SK-N-MC (cell line): ENCODE data around the gene CTNND2.
A peak's percentile ranks its signal among the peaks of the same experiment; 100 is the strongest.

ENCODE experiments used
- DNase-seq: peaks from one replicate; pipeline ENCODE4 v3.0.0-alpha.2; 2011; ENCODE audit warnings: low read depth, low spot score
- H3K27ac ChIP-seq: fragments of 200-600 bp; sonication (generic); 2 replicates; pipeline ENCODE4 v1.5.1; 2016; ENCODE audit warnings: mixed run types
- H3K36me3 ChIP-seq: fragments of 200-600 bp; sonication (generic); 2 replicates; pipeline ENCODE4 v1.6.1; 2017; ENCODE audit warnings: antibody characterized with exemption, low read length, mixed read lengths; ENCODE audit not compliant: insufficient read depth
- H3K4me3 ChIP-seq: fragments of 200-600 bp; sonication (generic); 2 replicates; pipeline ENCODE4 v1.5.1; 2016
- H3K9ac ChIP-seq: fragments of 200-600 bp; sonication (generic); 2 replicates; pipeline ENCODE4 v1.8.0; 2017; ENCODE audit warnings: mixed run types, mixed read lengths; ENCODE audit not compliant: insufficient read length
- H3K9me3 ChIP-seq: fragments of 200-600 bp; sonication (generic); 2 replicates; pipeline ENCODE4 v1.6.1; 2017; ENCODE audit warnings: low read depth, mild to moderate bottlenecking, antibody characterized with exemption, low read length, moderate library complexity, mixed read lengths
- EZH2 ChIP-seq: fragments of 200-600 bp; sonication (generic); IDR thresholded peaks from one replicate; pipeline ENCODE4 v1.6.1; 2017; ENCODE audit warnings: antibody characterized with exemption
- FOXP2 ChIP-seq: optimal IDR thresholded peaks from 2 replicates; pipeline ENCODE3; 2011; ENCODE audit warnings: mild to moderate bottlenecking, moderate library complexity; ENCODE audit not compliant: insufficient read depth; ENCODE audit errors: extremely low read length, control extremely low read depth
- POLR2AphosphoS5 ChIP-seq: IDR thresholded peaks from 2 replicates; pipeline ENCODE4 v1.6.1; 2012; ENCODE audit warnings: mild to moderate bottlenecking, low read depth, low read length, borderline replicate concordance

CTNND2 gene

DNA sequence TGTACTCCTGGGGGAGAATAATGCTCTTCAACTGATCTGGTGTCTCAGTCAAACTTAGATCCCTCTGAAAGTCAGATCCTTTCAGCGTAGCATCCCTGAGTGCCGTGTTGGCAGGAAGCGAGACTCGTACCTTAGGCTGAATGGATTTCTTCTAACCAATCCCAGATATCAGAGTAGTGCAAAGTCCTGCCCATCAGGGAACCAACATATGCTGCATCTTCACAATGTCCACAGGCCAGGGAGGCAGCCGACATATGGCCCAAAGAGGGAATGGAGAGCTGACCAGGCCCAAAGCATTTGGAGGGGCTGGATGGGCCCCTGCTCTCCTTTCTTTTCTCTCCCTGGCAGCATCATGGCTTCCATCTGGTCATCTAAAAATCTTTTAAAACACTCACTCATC, 646.2 kb downstream of the CTNND2 start:
- TF ChIP-seq EZH2, result no peak
- no peak for TF ChIP-seq POLR2AphosphoS5
- TF ChIP-seq FOXP2, result no peak
- DNase-seq, result no peak
- H3K9me3 ChIP-seq, result no peaks in the 10 kb centered on the region
- H3K27ac ChIP-seq, result no peak overlapping the region
- H3K36me3 ChIP-seq, result no peaks in the 10 kb centered on the region
- no peak overlapping the region for H3K9ac ChIP-seq
- H3K4me3 ChIP-seq, result no peak overlapping the region

DNA sequence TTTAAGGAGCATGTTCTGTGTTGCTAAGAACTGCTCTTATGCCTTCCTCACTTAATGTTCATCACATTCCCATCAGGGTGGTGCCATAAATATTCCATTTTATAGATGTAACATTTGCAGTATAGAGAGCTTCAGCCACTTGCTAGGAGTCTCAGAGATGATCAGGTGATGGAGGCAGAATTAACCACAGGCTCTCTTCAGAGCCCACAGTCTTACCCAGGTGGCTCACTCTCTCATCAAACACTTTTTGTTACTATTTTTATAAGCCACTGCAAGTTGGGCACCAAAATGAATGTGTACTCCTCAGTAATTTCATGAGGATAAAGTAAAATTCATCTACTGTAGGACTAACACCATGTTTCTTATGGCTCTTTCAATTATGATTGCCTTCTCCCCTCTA, 651.7 kb downstream of the CTNND2 start:
- no peak overlapping the region for H3K9ac ChIP-seq
- no peak overlapping the region for H3K4me3 ChIP-seq
- TF ChIP-seq EZH2, result no peak
- TF ChIP-seq FOXP2, result no peak
- no peak for TF ChIP-seq POLR2AphosphoS5
- H3K36me3 ChIP-seq, result no peaks in the 10 kb centered on the region
- DNase-seq, result no peak
- H3K9me3 ChIP-seq, result no peaks in the 10 kb centered on the region
- no peak overlapping the region for H3K27ac ChIP-seq

DNA sequence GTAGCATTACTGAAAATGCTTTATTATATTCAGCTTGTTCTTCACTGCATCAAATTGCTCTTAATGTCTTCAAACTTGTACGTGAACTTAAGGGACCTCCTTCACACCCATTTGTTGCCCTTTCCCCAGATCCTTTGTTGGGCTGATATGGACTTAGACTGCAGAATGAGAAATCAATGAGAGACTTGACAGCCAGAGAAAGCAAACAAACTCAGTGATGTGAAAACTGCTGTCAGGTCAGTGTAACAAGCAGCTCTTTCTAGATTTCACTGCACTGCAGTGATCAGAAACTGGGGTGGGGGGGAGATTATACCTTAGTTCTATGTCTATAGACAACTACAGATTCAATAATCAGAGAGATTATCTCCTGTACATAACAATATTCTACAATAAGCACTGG, 652.2 kb downstream of the CTNND2 start:
- Histone ChIP-seq H3K9me3 (no peaks in the 10 kb centered on the region), H3K9ac (no peak overlapping the region), H3K4me3 (no peak overlapping the region), H3K36me3 (no peaks in the 10 kb centered on the region), H3K27ac (no peak overlapping the region)
- no peak for TF ChIP-seq EZH2
- TF ChIP-seq POLR2AphosphoS5, result no peak
- TF ChIP-seq FOXP2, result no peak
- no peak for DNase-seq

DNA sequence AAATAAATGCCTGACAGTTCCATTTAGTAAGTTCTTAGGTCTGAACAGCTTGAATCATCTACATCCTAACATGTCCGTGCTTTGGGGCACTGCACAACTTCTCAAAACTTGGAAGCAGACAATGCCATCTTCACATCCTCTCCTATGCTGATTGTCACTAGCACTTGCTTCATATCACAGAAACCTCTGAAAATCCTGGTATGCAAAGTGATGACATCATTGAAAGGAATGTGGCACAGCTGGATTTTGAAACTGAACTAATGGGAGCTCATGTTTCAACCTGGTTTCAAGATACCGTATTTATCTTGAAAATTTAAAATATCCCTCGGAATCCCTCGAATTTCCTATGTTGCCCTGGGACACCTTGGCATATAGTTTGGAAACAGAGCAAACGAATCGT, 653.0 kb downstream of the CTNND2 start:
- Histone ChIP-seq H3K4me3 (peak overlapping the region; percentile 31), H3K36me3 (no peaks in the 10 kb centered on the region), H3K9me3 (no peaks in the 10 kb centered on the region), H3K27ac (peak overlapping the region; percentile 58; the same call in 1 of the 2 replicates), H3K9ac (no peak overlapping the region)
- TF ChIP-seq EZH2 (no peak), POLR2AphosphoS5 (no peak), FOXP2 (no peak)
- peak; percentile 58 for DNase-seq

DNA sequence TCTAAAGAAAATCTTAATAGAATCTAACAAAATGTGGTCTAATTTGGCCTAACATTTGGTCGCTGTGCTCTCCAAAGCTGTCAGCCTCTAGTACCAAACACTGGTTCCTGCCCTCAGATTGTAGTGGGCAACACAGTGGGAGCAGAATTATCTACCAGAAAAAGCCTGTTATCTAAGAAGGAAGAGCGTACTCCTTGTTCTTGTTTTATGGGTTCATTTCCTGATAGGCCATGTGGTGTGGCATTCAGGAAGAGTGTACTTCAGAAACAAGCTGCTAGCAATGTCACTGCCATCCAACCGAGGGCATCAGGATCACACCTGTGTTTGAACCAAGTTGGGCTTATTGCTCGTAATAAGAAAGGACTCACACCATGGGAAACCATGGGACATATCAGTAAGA, 655.3 kb downstream of the CTNND2 start:
- TF ChIP-seq EZH2, result no peak
- no peaks in the 10 kb centered on the region for H3K9me3 ChIP-seq
- H3K9ac ChIP-seq, result no peak overlapping the region
- H3K4me3 ChIP-seq, result no peak overlapping the region
- no peak overlapping the region for H3K27ac ChIP-seq
- H3K36me3 ChIP-seq, result no peaks in the 10 kb centered on the region
- no peak for DNase-seq

DNA sequence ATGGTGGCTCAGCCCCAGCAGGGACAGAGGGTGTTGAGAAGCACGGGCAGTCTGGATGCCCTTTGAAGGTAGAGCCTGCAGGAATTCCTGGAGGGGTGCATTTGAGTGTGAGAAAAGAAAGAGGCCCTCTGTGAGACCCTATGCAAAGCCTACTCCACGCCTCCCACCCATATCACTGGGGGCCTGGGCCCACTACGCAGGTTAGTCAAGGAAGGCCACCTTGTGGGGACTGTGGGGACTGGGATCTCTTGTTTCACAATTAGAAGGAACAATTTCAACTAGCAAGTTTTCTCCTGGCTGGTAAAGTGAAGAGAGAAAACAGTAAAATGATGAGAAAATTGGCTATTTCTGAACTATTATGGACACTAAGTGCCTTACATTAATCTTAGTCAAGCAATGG, 657.0 kb downstream of the CTNND2 start:
- TF ChIP-seq POLR2AphosphoS5 (no peak), FOXP2 (no peak), EZH2 (no peak)
- DNase-seq, result no peak

DNA sequence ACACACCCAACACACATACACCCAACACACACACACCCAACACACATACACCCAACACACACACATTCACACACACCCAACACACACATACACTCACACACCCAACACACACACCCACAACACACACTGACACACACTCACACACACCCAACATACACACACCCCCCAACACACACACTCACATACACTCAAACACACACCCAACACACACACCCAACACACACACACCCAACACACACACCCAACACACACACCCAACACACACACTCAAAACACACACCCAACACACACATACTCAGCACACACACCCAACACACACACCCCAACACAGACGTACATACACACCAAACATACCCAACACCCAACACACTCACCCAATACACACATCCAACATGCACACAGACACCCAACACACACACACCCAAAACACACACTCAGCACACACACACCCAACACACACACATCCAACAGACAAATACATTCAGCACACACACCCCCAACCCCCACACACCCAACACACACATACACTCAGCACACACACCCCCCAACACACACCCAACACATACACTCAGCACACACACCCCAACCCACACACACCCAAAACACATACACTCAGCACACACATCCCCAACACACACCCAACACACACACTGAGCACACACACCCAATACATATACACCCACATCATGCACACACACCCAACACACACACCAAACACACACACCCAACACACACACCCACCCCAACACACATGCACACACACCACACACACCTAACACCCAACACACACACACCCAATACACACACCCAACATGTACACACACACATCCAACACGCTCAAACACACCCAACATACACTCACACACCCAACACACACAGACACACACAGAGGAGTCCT, 663.7 kb downstream of the CTNND2 start:
- Histone ChIP-seq H3K9me3 (no peaks in the 10 kb centered on the region), H3K27ac (no peak overlapping the region), H3K4me3 (no peak overlapping the region), H3K36me3 (no peaks in the 10 kb centered on the region), H3K9ac (no peak overlapping the region)
- DNase-seq, result no peak
- TF ChIP-seq FOXP2 (no peak), POLR2AphosphoS5 (no peak), EZH2 (no peak)

More for the DNA sequence above, 657.0 kb downstream of the CTNND2 start:
- Histone ChIP-seq H3K27ac (no peak overlapping the region), H3K4me3 (no peak overlapping the region), H3K36me3 (no peaks in the 10 kb centered on the region), H3K9ac (no peak overlapping the region), H3K9me3 (no peaks in the 10 kb centered on the region)

DNA sequence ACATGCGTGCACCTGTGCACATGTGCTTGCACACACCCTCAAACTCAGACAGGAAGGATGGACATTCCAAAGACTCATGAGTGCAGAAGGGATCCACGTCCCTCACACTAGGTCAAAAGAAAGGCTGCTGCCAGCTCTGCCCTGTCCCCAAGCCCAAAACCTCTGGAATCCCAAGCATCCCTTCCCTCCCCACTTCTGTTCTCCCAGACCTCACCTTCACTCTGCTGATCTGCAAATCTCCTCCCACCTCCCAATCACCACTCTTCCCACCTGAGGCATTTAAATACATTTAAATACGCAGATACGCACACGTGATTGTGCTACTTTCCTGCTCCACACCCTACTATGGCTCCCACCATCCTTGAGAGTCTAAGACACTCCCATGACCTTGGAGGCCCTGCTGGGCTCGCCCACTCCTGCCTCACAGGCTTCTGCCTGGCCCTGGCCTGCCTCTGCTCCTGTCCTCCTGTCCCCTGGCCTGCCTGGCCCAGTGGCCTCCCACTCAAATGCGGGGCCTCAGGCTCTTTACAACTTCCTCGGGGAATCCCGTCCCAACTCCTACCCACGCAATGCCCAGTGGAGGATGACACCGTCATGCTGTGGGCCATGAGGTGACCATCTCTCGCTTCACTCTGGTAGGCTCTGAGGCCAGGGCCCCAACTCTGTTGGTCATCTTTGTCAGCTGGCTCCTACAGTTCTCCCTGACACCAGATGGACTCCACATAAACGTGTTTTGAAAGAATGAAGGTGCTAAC, 664.8 kb downstream of the CTNND2 start:
- Histone ChIP-seq H3K4me3 (no peak overlapping the region), H3K27ac (no peak overlapping the region), H3K36me3 (no peaks in the 10 kb centered on the region), H3K9me3 (no peaks in the 10 kb centered on the region), H3K9ac (no peak overlapping the region)
- DNase-seq, result no peak
- TF ChIP-seq POLR2AphosphoS5, result no peak
- no peak for TF ChIP-seq EZH2
- no peak for TF ChIP-seq FOXP2
